Thyroid gland (tissue), 4 donors: ENCODE data around the gene ARF4.
"Not testable (repeated sequence)": the region's sequence is repeated elsewhere in the genome, so short reads cannot be mapped to it uniquely, and the experiment has no call there.

Experiments
- POLR2A ChIP-seq, 2 donors: fragments of 450-650 bp; IDR thresholded peaks; one replicate each; pipeline ENCODE4 v1.6.1; 2017; ENCODE audit warnings: antibody characterized with exemption in 2 of 2, mild to moderate bottlenecking in 2 of 2, moderate library complexity in 1 of 2
- TF ChIP-seq, protein P1 (sequence below), 6 experiments: fragments of 200-600 bp in 3 of 6; fragments of 450-650 bp in 3 of 6; sonication (generic) in 3 of 6; IDR thresholded peaks; one replicate each; pipeline ENCODE4 v1.5.1; 2016 to 2019; ENCODE audit warnings: antibody characterized with exemption in 6 of 6, mild to moderate bottlenecking in 2 of 6, inconsistent platforms in 1 of 6, moderate library complexity in 1 of 6

DNA sequence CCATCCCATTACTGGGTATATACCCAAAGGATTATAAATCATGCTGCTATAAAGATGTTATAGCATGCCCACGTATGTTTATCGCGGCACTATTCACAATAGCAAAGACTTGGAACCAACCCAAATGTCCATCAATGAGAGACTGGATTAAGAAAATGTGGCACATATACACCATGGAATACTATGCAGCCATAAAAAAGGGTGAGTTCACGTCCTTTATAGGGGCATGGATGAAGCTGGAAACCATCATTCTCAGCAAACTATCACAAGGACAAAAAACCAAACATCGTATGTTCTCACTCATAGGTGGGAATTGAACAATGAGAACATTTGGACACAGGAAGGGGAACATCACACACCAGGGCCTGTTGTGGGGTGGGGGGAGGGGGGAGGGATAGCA, 14.7 kb upstream of the ARF4 start:
- TF ChIP-seq, protein P1, sequence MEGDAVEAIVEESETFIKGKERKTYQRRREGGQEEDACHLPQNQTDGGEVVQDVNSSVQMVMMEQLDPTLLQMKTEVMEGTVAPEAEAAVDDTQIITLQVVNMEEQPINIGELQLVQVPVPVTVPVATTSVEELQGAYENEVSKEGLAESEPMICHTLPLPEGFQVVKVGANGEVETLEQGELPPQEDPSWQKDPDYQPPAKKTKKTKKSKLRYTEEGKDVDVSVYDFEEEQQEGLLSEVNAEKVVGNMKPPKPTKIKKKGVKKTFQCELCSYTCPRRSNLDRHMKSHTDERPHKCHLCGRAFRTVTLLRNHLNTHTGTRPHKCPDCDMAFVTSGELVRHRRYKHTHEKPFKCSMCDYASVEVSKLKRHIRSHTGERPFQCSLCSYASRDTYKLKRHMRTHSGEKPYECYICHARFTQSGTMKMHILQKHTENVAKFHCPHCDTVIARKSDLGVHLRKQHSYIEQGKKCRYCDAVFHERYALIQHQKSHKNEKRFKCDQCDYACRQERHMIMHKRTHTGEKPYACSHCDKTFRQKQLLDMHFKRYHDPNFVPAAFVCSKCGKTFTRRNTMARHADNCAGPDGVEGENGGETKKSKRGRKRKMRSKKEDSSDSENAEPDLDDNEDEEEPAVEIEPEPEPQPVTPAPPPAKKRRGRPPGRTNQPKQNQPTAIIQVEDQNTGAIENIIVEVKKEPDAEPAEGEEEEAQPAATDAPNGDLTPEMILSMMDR (IDR thresholded peaks at IDR 0.05): not testable (repeated sequence)
- not testable (repeated sequence) for TF ChIP-seq POLR2A (IDR thresholded peaks at IDR 0.05)
